Measurements from ENCODE around the gene COX6B2.
"Not testable (repeated sequence)": the region's sequence is repeated elsewhere in the genome, so short reads cannot be mapped to it uniquely, and the experiment has no call there.

Gene COX6B2, protein sequence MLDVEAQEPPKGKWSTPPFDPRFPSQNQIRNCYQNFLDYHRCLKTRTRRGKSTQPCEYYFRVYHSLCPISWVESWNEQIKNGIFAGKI

DNA sequence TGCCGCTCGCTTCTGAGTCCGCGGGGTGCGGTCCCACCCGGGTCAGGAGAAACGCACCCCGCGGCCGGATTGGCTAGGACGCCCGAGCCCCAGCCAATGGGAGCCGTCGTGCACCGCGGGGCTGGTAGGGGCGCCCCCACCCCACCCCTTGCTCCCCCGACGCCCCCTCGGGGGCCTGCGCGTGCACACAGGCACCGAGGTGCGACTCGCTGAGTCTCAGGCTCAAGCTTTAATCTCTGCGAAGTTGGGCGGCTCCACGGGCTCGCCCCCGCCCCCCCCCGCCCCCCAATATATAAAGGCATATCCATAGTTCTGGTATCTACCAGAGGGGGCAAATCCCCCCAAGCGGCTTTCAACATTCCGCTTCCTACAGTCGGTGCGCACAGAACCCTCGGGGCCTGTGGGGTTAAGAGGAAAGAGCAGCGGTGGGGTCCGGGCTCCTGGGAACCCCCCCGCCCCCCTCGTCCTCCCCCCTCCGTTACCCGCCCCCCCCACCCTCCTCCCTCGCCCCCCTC, at the start of gene COX6B2:
COX6B2 (minus strand) TSS at position 22 of the 515 bp plus-strand sequence. CDS start 198 bp downstream, outside the sequence.
- DNase-seq = no peak

DNA sequence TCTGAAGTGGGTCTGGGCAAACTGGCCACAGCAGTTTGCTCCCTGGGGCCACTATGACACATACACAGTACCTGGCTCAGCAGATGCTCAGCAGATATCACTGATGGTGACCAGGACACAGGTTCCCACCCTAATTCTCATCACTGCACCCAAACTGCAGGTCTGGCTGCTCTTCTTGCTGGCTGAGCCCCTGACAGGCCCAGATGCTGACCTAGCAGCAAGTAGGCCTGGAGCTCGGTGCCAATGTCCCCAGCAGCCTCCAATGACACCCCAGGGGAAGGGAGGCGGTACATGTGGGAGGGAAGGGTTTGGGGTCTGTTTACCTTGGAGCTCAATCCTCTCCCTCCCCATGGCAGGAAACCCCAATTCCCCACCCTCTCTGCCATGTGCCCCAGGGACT, 48.0 kb upstream of the COX6B2 start:
- no peak for DNase-seq

DNA sequence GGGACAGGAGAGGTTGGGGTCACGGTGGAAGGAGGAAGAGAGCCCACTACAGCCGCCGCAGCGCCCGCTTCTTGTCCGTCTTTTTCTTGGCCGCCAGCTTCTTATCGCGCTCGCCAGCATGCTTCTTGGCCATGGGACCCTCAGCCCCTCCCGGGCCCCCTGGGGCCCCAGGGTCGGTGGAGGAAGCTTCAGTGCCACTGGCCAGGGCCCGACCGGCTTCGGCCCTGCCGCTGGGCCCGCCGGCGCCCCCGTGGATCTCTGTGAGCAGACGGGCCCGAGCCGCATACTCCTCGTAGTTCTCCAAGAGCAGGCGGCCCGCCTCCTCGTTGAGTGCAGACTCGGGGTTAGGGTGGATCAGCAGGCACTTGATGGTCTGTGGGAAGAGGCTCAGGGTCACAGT, 46.9 kb upstream of the COX6B2 start:
- not testable (repeated sequence) for DNase-seq

DNA sequence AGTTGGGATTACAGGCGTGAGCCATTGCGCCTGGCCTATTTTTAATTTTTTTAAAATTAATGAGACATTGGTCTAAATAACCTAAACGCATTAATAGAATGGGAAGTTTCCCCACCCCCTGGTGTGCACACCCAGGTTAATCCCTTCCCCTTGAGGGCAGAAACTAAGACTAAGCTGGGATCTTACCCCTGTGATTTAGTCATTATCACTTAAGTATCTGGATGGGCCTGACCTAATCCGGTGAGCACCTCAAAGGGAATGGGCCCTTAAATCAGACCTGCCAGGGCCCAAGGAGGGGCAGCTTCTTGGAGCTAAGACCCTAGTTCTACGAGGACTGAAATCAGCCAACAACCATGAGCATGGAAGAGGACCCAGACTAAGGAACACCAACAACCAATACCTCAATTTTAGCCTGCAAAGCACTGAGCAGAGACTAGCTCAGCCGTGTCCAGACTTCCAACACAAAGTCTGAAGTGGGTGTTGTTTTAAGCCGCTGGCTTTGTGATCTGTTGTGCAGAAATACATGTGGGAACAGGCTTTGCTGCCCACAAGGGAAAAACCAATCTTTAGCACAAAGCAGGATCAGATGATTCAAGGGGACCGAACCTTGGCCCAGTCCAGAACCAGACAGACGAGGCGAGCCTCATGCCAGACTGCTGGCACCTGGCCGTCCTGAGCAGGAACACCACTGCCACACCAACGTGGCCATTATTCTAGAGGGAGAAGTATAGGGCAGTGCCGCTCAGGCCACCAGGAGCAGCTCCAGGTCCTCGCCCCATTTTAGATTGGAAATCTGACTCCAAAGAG, 46.0 kb upstream of the COX6B2 start:
- DNase-seq = no peak

DNA sequence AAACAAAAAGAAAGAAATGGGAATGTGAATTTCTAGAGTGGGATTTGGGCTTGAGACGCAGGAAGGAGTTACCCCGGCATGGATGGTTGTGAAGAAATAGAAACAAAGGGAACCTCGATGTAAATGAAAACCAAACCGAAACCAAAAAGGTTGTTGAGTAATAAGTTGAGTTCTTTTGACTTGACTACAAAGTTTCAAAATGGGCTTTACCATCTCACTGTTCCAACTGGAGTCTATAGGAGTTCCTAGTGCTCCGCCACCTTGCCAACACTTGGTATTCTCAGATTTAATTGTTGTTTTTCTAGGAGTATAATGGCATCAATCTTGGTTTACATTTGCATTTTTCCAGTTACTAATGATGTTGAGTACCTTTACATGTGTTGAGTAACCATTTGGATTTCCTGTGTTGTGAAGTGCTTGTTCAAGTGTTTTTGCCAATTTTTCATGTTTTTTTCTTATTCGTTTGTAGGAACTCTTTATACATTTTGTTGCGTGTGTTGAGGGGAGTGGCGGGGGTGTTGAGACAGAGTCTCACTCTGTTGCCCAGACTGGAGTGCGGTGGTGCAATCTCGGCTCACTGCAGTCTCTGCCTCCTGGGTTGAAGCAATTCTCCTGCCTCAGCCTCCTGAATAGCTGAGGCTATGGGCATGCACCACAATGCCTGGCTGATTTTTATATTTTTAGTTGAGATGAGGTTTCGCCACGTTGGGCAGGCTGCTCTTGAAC, 43.8 kb upstream of the COX6B2 start:
- no peak for DNase-seq

DNA sequence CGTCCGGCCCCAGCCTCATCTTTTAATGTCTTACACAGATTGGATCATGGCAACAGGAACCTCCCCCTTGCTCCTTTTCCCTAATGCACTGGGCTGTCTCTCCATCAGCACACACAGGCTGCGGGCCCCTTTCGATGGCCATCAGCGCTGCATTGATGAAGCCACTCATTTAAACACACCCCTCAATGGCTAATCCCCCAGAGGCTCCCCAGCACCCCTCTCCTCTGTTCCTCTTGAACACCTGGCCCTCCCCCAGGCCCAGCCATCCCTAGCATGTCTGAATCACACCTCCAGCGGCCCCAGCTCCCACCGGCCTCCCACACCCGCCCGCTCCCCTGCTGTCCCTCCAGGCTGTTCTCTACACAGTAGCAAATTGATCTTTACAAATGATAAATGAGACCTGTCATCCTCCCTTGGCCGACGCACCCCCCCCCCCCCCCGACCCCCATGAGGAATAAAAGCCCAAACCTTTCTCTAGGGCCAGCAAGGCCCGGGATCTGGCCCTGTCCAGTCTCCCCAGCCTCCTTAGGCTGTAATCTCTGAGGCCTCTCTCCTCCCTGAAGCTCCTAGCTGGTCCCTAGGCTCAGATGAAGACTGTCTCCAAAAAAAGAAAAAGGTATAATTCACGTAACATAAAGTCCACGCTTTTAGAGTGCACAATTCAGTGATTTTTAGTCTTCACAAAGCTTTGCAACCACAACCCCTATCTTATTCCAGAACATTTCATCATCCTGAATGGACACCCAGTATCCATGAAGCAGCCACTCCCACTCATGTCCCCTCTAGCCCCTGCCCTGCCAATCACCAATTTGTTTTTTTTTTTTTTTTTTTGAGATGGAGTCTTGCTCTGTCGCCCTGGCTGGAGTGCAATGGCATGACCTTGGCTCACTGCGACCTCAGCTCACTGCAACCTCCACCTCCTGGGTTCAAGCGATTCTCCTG, 38.6 kb upstream of the COX6B2 start:
- DNase-seq = no peak

DNA sequence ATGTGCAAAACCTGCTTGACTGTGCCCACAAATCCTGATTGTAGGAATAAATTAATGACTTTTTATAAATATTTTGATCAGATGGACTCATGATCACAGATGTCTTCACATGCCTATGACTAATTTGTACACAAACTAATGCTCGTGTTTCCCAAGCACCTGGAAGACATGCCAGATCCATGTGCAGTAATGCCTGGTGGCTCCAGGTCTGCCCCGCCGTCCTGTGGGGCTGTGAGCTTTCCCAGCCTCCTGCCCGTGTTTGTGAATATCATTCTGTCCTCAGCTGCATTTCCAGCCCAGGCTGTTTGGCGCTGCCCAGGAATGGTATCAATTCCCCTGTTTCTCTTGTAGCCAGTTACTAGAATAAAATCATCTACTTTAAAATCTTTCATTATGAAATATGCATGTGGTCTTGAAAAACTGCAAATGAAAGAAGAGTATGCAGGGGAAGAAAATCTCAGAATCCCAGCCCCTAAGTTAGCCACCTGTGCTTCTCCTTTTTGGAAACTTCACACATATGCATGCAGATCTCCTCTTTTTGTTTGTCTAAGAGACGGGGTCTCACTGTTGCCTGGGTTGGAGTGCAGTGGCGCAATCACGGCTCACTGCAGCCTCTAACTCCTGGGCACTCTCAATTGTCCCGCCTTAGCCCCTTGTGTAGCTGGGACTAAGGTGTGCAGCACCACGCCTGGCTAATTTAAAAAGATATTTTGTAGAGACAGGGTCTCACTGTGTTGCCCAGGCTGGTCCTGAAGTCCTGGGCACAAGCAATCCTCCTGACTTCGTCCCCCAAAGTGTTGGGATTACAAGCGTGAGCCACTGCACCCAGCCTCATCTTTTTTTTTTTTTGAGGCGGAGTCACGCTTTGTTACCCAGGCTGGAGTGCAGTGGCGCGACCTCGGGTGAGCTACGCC, 37.4 kb upstream of the COX6B2 start:
- no peak for DNase-seq

DNA sequence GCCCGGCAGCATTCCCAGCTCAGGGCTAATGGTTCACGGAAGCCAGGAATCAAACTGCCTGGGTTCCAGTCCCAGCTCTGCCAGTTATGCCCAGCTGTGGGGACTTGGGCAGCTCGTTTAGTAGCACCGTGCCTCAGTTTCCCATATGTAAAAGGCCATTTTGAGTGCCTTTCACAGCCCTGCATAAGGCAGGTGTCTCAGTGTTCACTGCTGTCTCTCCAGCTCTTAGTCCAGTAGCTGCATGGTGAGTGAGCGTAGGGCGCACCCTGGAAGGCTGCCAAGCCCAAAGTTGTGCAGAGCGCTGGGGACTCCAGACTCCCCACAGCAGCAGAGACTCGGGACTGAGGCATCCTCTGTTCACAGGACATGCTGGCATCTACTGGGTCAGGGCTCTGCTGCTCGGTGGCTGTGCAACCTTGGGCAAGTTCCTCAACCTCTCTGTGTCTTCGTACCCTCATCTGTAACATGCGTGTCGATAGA, 36.7 kb upstream of the COX6B2 start:
- no peak for DNase-seq

DNA sequence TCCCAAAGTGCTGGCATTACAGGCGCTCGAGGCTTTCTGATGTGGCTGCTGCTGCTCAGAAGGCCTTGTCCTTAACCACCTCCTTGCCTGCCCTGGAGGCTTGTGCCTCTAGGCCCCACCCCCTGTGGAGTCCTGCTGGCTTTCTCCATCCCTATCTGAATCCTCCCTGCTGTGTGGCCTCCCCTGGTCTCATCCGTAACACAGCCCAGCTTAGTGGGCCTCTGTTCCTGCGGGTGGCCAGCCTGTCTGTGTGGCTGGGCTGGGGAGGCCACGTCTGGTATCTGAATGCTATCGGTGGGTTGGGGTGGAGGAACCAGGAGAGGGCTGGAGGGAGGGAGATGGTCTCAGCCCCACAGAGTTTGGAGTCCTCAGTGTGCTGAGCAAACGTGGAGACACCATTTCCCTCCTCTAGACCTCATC, 36.0 kb upstream of the COX6B2 start:
- DNase-seq = no peak

DNA sequence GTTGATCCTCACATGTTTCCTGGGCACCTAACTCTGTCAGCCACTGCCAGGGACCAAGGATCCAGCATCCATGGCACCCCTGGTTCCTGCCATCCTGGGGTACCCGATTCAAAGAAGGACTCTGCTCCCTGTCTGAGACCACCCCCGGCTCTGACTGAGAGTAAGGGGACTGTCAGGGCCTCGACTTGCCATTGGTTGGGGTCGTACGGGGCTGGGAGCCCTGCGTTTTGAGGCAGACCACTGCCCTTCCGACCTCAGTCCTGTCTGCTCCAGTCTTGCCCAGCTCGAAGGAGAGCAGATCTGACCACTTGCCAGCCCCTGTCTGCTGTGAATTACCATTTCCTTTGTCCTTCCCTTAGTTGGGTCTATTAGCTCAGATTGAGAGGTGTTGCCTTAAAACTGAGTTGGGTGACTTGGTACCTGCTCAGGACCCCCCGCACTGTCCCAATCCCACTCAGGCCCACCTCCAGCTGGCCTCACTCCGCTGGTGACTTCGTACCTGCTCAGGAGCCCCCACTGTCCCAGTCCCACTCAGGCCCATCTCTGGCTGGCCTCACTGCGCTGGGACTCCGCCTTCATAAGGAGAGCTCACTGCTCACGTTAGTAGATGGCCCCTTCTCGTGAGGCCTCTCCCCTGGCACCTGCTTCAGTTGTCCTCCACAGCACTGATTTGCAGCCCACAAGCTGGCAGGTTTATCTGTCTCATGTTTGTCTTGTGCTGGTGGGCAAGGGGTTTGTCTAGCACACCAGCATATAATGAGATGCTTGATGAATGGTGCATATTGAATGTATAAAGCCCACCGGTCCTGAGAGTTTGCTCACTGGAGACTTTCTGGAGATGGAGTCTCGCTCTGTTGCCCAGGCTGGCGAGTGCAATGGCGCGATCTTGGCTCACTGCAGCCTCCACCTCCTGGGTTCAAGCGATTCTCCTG, 35.1 kb upstream of the COX6B2 start:
- no peak for DNase-seq

DNA sequence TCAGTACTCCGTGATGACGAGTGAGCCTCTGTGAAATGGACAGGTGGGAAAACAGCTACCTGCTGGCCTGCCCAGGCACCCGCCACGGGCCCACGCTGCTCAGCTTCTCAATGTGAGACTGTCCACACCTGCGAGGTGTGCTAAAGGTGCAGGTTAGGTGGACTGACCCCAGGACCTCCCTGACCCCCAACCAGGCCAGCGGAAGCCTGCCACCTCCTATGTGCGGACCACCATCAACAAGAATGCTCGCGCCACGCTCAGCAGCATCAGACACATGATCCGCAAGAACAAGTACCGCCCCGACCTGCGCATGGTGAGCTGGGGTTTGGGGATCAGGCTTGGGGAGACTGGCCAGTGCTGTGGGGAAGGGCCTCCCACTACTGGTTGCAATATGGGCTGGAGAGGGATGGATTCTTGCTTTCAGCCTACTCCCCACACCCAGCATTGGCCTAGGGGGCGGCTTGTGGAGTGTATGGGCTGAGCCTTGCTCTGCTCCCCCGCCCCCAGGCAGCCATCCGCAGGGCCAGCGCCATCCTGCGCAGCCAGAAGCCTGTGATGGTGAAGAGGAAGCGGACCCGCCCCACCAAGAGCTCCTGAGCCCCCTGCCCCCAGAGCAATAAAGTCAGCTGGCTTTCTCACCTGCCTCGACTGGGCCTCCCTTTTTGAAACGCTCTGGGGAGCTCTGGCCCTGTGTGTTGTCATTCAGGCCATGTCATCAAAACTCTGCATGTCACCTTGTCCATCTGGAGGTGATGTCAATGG, 33.4 kb upstream of the COX6B2 start:
- no peak for DNase-seq

DNA sequence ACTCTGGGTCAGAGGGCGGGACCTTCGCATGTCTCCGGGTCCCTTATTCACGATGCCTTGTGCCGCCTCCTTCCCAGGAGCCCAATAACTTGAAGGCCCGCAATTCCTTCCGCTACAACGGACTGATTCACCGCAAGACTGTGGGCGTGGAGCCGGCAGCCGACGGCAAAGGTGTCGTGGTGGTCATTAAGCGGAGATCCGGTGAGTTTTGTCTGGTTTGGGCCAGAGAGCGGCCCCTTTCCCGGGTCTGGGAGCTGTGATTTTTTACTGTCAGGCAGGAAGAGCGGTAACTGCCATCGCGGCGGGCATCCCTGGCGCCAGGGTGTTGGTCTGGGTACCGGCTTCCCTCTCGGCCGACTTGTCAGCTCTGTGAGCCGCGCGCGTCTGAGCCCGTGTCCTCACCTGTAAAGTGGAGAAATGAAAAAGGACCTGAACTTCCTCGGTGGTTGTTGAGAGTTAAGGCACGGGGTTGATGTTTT, 32.0 kb upstream of the COX6B2 start:
- DNase-seq = no peak

DNA sequence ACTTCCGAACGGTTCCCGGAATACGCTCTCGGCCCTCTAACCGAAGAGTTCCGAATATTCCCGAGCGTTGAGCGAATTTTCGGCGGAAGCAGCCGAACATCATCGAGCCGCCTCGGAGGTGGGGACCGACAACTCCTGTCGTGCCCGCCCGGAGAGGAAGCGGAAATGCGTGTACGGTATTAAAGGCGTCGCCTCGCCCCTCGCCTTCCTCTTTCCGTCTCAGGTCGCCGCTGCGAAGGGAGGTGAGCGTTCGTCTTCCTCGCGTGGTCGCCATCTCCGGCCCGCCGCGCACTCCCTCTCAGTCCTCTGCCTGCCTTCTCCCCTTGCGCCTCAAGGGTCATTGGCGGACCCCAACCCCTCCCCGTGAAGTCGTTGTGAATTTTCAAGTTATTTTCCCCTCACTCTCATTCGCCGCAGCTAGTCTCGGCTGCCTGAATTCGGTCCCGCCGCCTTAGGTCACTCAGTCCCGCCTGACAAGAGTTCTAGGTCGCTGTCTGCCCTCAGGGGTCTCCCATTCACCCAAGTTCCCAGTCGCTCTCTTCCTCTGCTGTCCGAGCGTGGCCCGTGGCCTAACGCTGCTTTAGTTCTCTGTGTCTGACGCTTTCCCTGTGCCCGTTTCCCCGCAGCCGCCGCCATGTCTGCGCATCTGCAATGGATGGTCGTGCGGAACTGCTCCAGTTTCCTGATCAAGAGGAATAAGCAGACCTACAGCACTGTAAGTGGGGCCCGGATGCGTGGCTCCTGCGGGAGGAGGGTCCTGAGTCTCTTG, 31.4 kb upstream of the COX6B2 start, which contains the start of gene RPL28:
RPL28 (plus strand) TSS at position 209 of the 769 bp plus-strand sequence; CDS start at position 635, 426 bp downstream.
- peak; percentile 98 for DNase-seq

DNA sequence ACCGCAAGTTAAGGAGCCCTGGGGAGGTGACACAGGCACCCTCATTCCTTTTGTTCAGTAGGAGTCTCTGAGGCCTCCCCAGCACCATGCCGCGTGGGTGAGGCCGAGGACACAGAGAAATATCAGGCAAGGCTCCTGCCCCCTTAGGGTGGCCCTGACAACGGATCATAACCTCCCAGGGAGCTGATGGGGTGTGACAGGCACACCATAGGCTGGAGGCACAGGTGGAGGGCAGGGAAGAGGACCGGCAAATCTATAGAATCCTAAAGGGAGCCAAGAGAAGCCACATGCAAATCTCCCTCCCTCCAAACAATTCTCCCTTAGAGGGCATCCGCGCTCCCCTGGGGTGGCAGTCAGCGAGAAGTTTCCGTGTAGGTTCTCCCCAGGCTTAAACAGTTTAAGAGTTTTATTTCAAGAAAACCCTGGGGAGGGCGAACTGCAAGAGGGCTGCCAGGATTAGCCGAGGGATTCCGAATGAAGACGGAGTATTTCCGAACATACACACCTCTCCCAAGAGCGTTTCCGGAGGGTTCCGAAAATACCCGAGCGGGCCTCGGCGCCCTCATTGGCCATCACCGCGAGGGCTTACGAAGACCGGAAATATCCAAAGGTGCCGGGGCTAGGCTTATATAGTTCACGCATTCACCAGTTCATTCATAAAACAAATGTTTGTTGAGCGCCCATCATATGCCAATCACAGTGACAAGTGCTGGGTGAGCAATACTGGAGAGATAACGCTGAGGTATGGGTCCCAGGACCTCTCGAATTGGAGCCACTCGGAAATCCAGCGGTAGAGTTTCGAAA, 30.6 kb upstream of the COX6B2 start:
- peak; percentile 95 for DNase-seq

DNA sequence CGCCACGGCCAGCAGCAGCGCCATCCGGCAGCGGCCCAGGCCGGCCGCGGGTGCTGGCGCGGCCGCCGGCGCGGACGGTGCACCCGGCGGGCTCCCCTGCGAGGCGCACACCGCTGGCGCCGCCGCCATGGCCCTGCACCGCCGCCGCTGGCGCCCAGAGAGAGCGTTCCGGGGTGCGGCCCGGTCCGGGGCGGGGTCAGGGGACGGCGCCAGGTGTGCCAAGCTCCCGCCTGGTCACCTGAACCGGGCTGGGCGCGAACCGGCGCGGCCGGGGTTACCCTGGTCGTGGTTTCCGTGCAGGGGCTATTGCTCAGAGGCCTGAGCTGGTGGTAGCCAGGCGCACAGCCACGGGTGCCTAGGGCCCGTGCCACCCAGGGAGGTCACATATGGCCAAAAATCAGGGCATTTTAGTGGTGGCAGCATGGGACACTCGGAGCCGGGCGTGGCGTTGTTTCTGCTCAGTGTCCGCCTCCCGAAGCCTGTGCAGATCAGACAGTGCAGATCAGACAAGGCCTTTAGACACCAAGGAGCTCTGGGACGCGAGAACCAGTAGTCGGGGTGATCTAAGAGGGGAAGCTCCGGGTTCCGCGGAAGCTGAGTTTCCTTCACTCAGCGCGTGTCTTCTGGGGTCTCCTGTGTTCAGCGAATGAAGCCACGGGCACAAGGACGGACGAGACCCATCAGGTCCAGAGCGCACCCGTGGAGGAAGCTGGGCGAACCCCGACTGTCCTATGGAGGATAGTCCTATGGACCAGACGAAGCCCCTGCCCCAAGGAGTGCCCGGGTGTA, 29.8 kb upstream of the COX6B2 start, which contains the start of gene TMEM238:
TMEM238 (minus strand) TSS at position 162 of the 789 bp plus-strand sequence; CDS start at position 129, 33 bp downstream.
- DNase-seq = no peak
